Fibroblast of villous mesenchyme (primary cell): ENCODE data around the gene GSTO2. TPM values are rescaled to one million over a fixed set of nuclear protein-coding genes. Genes with fewer than 3 reads are reported as not detected.

Experiments
- DNase-seq: peaks from one replicate; pipeline ENCODE4 v3.0.0-alpha.2; 2010; ENCODE audit warnings: low read depth
- H3K4me3 ChIP-seq: 2 replicates; pipeline ENCODE4 v1.5.1; 2011; ENCODE audit warnings: low read depth, mild to moderate bottlenecking, low read length
- CTCF ChIP-seq: IDR thresholded peaks from 2 replicates; pipeline ENCODE4 v1.5.1; 2012; ENCODE audit warnings: low read depth, mild to moderate bottlenecking, low read length; ENCODE audit not compliant: insufficient read depth
- total RNA-seq: library from RNA; depleted of rRNA; stranded (reverse); fragments of >200 nt; gene quantifications from 2 replicates; pipeline ENCODE4 v1.2.3, GENCODE V29; 2012

Gene GSTO2
- total RNA-seq, 1 donor, result 2.2 TPM

DNA sequence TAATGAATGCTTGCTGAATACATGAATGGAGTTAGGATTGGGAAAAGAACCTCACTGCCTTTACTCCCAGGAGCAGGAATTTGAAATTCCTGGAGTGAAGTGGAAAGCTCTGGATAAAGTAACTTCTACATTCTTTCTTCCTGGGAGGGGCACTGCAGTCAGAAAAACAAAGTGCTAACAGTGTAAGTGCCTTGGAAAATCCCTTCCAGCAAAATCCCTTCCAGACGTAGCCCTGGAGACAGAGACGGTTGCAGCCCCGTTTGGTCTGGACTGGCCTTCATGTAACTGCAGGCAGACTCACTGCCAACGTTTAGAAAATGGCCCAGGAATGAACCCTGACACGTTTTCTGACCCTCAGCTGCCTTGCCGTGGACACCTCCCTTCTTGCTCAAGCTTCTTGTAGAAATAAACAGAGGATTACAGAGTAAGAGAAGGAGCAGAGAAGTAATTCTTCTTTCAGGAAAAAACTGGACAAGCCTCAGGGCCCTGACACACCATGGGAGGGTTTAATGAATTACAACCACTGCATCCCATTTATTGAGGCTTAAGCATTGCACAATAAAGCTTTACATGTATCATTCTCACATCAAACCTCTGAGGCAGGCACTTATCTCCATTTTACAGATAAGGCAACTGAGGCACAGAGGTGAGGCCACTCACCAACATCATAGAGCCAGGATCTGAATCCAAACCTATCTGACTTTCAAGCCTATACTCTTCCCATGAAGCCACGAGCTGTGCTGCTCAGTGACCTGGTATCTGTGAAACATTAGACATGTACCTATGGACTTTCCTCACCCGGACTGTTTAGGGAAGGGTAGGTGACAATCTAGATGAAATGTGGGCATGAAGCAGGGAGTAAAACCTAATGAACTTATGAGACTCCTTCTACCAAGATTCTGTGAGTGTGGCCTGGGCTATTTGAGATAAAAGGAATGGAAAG lies 61.5 kb downstream of the GSTO2 start:
- no peak for TF ChIP-seq CTCF
- H3K4me3 ChIP-seq, result no peak overlapping the region
- peak; percentile 99 for DNase-seq

GRCh38 chr10:104331208-104331838 lies 62.3 kb downstream of the GSTO2 start:
- H3K4me3 ChIP-seq, result no peak overlapping the region
- DNase-seq, result peak; percentile 83
- no peak for TF ChIP-seq CTCF

- no peak for TF ChIP-seq CTCF
- no peak overlapping the region for H3K4me3 ChIP-seq
- no peak for DNase-seq
Observed at GRCh38 chr10:104332243-104333031, 63.5 kb downstream of the GSTO2 start.

DNA sequence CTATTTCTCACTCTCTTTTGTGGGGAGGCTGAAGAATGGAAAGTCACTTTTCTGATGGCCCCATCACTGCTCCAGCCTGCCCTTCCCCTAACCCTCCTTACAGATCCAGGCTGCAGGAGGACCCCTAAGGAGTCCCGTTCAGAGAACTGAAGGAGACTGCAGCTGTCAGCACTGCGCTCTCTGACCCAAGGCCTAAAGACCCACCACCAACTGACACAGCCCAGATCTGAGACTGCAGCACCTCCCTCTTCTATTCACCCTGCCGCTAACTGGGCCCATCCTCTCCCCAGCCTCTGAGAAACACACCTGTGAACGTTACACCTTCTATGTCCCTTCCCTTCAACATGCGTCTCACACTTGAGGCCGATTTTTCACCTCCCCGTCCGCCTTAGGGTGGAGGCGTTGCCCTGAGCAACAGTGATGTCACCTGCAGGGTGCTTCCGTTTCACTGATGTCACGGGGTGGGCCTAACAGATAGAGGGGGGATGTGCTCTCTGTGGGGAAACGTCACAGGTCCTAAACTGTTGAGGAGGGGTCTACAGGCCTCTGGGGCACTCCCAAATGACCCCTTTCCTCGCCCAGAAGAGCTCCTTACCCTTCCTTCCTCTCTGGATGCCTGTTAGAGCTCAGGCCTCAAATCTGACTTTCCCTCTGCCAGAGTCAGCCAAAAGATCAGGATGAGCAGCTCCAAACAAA lies 64.2 kb downstream of the GSTO2 start:
- H3K4me3 ChIP-seq, result no peak overlapping the region
- no peak for DNase-seq
- no peak for TF ChIP-seq CTCF

DNA sequence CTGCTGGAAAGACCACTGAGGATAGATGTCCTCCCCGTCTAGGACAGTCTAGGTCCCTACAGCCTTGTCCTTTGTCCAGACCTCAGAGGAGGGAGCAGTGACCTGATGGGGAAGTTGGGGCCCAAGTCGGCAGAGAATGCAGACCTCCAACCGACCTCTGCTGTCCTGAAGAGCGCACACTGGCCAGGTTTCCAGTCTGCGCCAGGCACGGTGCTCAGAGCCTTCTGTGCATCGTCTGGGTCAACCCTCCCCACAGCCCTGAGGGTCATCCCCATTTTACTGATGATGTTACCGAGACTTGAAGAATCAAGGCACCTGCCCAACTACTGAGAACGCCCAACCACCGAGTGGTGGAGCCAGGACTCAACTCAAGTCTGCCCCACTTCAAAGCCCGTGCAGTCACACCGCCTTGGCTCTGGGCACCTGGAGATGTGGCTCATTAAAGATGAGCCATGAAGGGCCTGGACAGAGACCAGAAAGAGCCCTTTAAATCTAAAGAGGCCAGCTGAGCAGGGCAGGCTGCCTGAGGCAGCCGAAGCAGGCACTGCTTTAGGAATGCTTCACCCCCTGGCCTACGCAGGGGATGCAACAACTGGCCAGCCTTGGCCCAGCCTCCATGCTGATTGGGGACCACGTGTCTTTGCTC lies 64.9 kb downstream of the GSTO2 start:
- no peak for TF ChIP-seq CTCF
- no peak for DNase-seq
- no peak overlapping the region for H3K4me3 ChIP-seq

- H3K4me3 ChIP-seq, result no peak overlapping the region
Observed at GRCh38 chr10:104334561-104334960, 65.6 kb downstream of the GSTO2 start.

More at GRCh38 chr10:104334561-104334960, 65.6 kb downstream of the GSTO2 start:
- DNase-seq, result no peak
- no peak for TF ChIP-seq CTCF
